CD4-positive, alpha-beta T cell treated with Interleukin-12 subunit alpha and Interleukin-12 subunit beta, for 1 hour (primary cell): ENCODE data around the gene GUCY1A1.
"Not testable (repeated sequence)": the region's sequence is repeated elsewhere in the genome, so short reads cannot be mapped to it uniquely, and the experiment has no call there.

Experiments
- DNase-seq: peaks from one replicate; pipeline ENCODE4 v3.0.0-alpha.2; 2020

Gene GUCY1A1, protein sequence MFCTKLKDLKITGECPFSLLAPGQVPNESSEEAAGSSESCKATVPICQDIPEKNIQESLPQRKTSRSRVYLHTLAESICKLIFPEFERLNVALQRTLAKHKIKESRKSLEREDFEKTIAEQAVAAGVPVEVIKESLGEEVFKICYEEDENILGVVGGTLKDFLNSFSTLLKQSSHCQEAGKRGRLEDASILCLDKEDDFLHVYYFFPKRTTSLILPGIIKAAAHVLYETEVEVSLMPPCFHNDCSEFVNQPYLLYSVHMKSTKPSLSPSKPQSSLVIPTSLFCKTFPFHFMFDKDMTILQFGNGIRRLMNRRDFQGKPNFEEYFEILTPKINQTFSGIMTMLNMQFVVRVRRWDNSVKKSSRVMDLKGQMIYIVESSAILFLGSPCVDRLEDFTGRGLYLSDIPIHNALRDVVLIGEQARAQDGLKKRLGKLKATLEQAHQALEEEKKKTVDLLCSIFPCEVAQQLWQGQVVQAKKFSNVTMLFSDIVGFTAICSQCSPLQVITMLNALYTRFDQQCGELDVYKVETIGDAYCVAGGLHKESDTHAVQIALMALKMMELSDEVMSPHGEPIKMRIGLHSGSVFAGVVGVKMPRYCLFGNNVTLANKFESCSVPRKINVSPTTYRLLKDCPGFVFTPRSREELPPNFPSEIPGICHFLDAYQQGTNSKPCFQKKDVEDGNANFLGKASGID

DNA sequence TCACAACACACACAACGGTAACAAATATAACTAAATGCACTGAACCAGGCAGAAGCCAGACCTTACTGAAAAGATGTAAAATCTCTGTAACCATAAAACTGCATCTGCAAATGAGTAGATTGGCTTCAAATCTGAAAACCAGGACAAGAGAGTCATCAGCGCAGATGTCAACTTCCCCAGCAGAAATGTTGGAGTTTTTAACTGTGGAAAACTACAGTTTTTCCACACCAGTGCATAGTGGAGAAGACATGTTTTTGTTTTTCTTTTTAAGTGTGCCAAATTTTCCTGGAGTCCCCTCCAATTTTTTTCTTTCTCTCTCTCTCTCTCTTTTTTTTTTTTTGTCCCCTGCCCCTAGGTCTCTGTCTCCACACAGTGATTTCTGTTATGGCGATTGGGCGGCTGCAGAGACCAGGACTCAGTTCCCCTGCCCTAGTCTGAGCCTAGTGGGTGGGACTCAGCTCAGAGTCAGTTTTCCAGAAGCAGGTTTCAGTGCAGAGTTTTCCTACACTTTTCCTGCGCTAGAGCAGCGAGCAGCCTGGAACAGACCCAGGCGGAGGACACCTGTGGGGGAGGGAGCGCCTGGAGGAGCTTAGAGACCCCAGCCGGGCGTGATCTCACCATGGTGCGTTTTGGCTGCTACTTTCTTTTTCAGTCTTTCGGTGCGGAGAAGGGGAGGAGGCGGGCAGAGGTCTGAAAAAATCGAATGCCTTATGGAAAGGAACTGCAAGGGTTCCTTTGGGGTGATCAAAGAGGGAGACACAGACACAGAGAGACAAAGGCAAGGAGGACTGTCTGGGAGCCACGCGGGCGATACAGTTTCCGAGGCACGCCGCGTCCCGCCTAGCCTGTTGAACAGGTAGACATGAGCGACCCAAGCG is at the start of gene GUCY1A1:
TSS of gene GUCY1A1 (plus strand) at position 505 of the 878 bp plus-strand sequence. CDS start 30,020 bp downstream, outside the sequence.
- no peak for DNase-seq

DNA sequence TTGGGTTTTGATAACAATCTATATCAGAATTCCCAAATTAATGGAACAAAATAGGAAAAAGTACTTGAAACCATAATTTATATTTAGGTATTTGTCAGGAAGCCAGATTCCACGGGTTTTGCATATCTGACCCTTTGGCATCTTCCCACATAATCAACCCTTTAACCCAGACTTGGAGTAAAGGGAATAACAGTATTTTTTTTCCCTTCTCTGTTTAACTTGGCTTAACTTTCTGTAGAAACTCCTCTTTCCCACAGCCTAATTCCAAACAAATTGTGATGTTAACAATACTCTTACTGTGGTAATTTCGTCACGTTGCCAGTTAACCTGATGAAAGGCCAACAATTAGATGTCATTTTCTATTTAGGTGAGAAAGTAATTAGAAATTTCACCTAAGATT is 49.4 kb upstream of the GUCY1A1 start:
- DNase-seq: no peak

DNA sequence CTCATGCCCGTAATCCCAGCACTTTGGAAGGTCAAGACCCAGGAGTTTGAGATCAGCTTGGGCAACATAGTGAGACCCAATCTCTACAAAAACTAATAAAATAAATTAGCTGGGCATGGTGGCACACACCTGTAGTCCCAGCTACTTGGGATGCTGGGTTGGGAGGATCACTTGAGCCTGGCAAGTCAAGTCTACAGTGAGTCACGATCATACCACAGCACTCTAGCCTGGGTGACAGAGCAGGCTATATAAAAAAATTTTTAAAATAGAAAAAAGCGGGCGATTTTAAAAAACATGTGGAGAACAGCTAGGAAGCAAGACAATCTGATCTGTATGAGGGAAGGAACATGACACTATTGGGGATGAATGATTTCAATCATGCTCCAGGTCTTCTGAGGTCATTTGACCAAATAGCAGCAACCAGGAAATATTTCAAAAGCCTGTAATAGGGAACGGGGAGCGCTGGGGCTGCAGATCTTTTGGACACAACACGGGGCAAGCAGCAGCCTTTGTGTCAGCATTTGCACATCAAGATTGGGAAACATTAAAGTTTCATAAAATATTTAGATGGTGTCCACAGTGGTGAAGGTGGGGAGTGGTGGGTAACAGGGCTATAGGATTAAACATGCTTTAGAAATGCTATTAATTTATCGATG is 48.3 kb upstream of the GUCY1A1 start:
- DNase-seq: no peak

DNA sequence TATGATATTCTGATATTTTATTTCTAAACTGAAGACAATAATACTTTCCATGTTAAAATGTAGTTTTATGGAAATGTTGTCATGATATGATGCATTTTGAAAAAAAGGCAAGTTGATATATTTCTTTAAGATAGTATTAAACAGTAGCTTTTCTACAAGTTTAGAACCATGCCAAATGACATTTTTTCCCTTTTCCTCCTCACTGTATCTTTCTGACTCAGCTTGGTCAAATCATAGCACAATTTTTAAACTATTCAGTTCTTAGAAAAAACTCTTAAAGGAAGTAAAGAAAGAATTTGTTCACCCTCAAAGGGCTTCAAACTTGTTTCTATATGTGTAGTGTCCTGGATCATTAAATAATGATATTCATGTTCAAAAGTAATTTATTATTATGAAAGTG is 46.0 kb upstream of the GUCY1A1 start:
- DNase-seq: no peak

DNA sequence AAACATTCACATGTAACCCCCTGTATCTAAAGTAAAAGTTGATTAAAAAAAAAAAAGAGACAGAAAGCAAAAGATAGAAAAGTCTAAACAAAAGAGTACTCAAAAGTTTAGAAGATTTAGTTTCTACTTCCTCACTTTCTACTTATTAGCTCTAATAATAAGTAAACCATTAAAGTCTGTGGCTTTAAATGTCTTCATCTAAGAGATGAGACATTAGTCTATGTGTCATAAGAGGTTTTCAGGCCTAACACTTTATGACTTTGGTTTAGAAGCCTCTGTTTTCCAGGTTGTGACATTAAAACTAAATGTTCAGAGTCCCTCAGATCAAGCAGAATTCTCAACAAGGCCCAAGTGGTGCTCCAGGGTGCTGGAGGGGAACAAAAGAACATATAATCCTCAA is 42.2 kb upstream of the GUCY1A1 start:
- no peak for DNase-seq

DNA sequence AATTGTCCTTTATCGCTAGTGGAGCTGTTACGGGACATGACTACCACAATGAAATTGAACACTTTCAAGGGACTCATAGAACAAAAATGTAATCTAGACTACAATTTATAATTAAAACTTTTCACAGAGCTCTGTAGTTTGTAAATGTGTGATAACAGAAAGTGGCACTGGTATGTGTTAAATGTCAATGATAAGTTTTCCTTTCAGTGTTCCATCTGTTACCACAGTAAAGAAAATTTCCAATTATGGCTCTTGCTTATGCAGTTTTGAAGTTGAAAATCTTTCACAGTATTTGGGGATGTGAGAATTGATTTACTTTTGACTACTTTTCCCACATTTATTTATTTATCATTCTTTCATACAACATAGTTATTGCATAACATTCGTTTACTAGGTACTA is 40.1 kb upstream of the GUCY1A1 start:
- no peak for DNase-seq

DNA sequence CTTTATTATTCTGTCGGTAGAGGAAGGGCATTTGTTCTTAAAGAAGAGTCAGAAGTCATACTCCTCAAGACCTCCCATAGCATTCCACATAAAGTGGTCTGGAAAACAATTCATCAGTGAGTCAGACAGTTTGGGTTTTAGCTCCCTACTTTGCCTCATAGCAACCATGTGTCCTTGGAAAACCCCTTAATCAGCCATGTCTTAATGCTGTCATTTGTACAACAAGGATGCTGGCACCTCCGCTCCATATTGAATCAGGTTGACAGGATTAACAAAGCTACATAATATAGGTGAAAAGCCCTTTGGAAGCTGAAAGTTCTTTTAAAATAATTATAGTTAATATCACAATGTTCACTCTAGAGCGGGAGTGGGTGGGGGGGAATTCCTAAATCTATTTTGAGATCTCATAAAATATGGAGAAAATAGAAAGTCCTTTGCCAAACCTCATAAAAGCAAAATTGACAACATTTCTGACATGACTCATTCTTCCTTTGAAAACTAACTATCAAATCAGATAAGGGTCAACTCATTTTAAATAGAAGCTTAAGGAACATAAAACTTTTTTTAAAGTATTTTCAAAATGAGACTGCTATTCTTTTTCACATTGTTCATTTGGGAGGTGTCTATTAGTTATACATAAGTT is 37.3 kb upstream of the GUCY1A1 start:
- no peak for DNase-seq

DNA sequence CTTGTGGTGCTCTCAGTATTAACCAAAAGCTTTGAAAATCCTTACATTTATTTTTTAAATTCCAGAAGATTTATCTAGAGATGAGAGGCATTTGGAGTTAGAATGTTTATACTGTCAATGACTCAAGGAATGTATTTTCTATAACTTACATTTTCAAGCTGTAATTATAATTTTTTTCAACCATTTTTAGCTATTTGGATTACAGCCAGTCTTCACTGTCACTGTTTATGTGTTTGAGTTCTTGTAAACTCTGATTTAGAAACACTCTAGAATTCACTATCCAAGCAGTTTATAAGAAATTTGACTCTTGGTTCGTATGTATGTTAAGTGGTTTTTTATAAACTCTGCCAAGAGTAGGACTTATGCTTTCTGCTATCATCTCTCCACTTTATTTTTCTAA is 36.7 kb upstream of the GUCY1A1 start:
- no peak for DNase-seq

DNA sequence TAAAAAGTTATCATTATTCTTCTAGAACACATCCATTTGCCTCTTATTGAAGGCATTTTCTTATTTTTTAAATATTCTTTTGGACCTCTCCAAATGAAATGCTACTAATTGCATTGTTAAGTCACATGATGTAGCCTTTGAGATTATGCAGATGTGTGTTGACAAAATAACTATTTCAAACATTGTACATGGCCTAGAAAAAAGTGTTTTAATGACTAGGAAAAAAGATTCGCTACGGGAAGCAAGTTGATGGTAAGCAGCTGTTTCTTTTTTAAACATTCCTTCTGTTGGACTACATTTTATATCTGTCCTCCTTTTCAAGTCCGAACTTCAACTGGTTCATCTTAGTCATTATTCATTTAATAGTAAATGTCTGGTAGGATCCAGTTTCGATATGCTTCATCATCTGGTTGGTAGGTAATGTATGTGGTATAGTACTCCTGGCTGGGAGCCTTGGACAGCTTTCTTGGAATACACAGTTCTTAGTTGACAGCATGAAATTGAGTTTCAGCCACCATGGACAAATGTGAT is 34.3 kb upstream of the GUCY1A1 start:
- no peak for DNase-seq

DNA sequence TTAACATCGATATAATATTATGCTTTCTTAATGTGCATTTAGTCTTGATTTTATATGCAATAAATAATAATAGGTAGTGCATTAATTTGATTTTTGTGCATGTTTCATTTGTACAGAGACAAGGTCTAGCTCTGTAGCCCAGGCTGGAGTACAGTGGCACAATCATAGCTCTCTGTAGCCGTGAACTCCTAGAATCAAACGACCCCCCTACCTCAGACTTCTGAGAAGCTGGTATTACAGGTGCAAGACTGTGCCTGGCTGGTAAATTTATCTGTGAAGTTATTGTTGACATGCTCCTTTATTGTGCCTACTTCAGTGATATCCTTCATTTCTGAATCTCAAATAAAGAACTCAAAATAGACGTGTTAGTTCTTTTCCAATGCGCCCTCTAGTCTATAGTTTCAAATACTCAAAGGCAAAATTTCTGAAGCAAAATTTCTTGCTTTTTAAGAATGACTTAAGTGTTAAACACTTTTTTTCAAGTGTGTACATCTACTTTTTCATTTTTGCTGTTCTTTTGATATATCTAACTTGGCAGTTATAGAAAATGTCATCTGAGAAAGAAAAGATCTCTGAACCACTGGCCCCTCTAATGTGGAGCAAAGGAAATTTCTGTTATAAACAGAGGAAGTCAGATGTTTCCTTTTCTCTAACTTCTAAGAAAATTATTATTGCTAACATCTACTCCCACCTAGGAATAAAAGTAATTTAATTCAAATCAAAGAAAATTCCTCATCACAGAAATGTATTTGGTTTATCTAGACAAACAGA is 28.3 kb upstream of the GUCY1A1 start:
- no peak for DNase-seq

DNA sequence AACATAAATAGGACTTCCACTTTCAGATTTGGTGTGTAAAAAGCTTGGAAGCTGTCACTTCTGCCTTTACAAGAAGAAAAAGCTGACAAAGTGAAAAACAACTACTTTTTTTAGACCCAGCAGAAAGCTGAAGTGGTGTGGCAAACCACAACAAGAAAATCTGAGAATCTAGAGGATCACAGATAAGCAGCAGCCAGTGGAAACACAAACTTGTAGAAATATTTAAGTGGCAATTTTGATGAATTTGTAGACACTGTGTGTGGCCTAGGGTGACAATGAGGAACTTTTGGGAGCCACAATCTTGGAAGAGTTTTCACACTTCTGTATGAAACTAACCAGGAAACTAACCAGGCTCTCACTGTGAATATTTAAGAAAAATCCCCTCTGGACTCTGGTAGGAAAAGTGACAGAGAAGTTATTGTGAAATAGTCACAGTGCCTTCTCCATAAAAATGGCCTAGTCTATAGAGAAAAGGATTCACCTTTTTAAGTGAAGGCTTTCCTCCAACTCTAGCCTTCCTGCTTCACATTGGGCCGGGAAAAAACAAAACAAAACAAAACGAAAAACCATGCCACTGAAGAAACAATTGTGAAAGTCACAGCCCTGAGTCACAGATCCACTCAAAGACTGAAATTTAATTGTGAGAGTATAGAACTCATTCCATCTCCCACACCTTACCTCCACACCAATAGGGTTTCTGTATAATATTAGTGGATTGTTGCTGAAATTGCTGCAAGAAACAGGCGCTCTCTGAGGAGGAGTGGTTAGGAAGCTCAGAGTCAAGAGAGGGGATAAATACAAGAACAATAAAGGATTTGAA is 26.7 kb upstream of the GUCY1A1 start:
- DNase-seq: no peak

DNA sequence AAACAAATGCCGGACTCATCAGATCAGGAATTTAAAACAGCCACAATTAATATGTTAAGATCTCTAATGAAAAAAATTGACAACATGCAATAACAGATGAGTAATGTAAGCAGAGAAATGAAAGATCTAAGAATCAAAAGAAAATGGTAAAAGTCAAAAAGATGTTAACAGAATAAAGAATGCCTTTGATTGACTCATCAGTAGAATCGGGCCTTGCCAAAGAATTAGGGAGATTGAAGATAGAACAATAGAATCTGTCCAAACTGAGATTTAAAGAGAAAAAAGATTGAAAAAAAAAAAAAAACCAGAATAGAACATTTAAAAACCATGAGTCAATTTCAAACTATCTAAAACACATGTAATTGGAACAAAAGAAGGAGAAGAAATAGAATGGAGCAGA is 25.9 kb upstream of the GUCY1A1 start:
- no peak for DNase-seq

DNA sequence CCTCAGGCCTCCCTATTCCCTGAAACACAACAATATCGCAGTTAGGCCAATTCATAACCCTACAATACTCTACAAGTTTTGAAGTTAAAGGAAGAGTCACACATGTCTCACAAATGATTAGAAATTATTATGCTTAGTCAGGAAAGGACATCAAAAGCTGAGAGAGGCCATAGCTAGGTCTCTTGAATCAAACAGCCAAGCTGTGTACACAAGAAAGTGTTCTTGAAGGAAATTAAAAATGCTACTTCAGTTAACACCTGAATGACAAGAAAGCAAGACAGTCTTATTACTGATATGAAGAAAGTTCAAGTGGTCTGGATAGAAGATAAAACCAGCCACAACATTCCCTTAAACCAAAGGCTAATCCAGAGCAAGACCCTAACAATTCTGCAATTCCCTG is 23.6 kb upstream of the GUCY1A1 start:
- DNase-seq: no peak

DNA sequence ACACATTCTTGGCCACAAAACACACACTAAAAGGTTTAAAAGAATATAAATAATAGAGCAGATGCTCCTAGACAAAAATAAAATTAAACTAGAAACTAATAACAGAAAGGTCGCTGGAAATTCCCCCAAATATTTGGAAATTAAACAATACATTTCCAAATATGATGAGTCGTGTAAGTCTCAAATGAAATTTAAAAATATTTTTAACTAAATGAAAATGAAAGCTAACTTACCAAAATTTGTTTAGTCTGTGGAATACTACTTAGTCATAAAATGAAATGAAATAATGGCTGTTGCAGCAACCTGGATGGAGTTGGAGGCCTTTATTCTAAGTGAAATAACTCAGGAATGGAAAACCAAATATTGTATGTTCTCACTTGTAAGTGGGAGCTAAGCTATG is 20.6 kb upstream of the GUCY1A1 start:
- no peak for DNase-seq

DNA sequence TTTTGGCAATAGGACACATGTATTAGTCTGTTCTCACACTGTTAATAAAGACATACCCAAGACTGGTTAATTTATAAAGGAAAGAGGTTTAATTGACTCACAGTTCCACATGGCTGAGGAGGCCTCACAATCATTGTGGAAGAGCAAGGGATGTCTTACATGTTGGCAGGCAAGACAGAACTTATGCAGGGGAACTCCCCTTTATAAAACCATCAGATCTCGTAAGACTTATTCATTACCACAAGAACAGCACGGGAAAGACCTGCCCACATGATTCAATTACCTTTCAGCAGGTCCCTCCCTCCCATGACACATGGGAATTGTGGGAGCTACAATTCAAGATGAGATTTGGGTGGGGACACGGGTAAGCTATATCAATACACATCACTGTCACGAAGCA is 15.9 kb upstream of the GUCY1A1 start:
- DNase-seq: not testable (repeated sequence)

DNA sequence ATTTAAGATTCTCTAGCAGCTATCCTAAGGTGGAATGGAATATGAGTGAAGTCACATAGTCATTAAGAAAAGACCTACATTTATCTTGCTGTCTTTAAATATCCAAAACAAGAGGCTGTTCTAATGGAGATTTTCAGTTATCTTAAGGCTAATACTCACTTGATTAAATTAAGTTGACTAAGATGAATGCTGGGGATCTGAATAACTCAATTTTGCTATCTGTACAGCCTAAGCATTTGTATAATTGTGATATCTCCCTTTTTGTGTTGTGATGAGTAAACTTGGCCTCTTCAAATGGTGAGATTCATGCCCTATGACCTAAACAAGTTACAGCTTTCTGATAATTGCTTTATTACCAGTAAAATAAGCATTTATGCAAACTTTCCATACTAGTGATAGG is 13.6 kb upstream of the GUCY1A1 start:
- DNase-seq: no peak

DNA sequence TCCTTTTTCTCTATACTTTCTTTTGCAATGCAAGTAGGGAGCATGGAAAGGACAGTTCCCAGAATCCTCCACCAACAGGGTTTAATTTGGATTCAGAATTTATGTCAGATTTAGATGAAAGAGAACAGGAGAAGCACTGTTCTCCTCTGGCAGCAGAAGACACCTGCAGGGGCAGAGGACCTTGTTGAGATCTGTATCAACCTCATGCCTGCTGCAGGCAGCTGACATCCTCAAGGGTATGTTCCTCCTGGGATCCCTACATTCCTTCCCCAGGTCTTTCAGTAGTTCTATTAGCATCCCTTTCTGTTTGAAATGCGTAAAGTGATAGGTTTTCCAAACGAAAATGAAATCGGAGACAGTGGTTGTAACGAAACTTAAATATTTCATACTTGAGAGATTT is 10.6 kb upstream of the GUCY1A1 start:
- no peak for DNase-seq

DNA sequence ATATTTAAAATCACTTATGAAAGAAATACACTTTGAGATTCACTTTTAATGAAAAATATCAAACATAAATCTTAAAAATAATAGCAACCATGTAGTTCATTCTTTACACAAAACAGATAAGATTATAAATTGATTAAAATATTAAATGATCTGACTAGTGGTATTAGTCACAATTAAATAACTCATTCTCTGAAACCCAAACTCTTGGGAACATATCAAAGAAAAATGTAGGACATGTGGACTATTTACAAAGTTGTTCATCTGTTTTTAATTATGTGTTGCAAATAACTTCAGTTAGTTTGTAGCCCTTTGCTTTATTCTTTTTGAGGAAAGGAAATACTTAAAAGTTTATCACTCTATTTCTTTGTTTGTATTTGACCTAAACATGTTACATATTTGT is 9.5 kb upstream of the GUCY1A1 start:
- DNase-seq: no peak

DNA sequence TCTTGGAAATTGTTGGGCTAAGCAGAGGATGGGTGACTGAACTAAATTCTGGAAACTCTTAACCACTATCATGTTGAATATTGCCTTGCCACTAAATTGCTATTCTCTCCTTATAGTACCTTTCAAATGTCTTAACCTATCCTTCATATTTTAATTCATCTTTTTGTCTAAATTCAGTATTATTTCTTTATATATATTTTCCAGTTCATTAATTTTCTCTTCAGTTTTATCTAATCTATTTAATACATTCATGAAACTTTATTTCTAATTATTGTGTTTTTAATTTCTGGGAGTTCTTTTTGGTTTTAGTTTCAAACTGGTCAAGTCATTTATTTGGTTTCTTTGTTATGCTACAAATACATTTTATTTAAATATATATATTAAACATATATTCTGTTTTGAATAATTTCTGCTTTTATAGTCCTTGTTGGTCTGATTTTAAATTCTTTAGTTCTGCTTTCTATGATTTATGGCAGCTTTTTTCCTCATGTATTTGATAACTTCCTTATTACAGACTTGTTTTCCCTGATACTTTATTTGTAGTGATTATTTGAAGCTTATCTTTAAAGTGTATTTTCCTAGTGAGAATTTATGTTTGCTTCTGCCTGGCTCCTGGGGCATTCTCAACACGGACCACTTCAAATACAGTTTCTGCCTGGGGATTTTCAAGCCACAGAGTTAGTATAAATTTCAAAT is 8.5 kb upstream of the GUCY1A1 start:
- no peak for DNase-seq

DNA sequence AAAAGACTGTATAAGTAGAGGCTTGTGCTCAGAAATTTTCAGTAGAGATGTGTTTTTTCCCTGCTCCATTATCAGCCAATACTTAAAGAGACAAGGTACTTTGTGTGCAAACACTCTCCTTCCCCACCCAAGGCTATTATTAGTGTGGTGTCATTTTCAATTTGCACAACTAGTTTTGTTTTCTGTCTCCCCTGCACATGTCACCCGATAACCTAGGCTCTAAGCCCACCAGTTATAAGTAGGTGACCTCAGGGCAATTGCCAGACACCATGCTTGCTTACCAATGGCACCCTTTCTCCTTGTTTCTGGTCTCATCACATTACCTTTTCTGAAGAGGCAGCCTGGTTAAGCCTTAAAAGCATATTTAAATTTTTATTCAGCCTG is 8.0 kb upstream of the GUCY1A1 start:
- DNase-seq: no peak
